ACC112 (cell line): ENCODE results near the gene MPPE1.

Experiments
- H2AFZ ChIP-seq: fragments of 200-600 bp; sonication (generic); one replicate; pipeline ENCODE4 v1.6.0; 2017; ENCODE audit warnings: antibody characterized with exemption, low read length; ENCODE audit not compliant: unreplicated experiment
- H3K27ac ChIP-seq: fragments of 200-600 bp; sonication (generic); 2 replicates; pipeline ENCODE4 v1.5.1; 2014; ENCODE audit warnings: low read depth, mild to moderate bottlenecking, antibody characterized with exemption, low read length, moderate library complexity
- H3K27me3 ChIP-seq: fragments of 200-600 bp; sonication (generic); 2 replicates; pipeline ENCODE4 v1.6.1; 2014; ENCODE audit warnings: mild to moderate bottlenecking, antibody characterized with exemption, low read length, moderate library complexity, mixed read lengths; ENCODE audit not compliant: insufficient read depth
- H3K36me3 ChIP-seq: fragments of 200-600 bp; sonication (generic); 2 replicates; pipeline ENCODE4 v1.6.1; 2016; ENCODE audit warnings: mild to moderate bottlenecking, antibody characterized with exemption, low read length, moderate library complexity, mixed read lengths; ENCODE audit not compliant: insufficient read depth
- H3K4me1 ChIP-seq: fragments of 200-600 bp; sonication (generic); one replicate; pipeline ENCODE4 v1.6.1; 2016; ENCODE audit warnings: low read length, mixed read lengths; ENCODE audit not compliant: insufficient read depth, unreplicated experiment, control insufficient read depth
- H3K4me3 ChIP-seq: fragments of 200-600 bp; sonication (generic); 2 replicates; pipeline ENCODE4 v1.5.1; 2014; ENCODE audit warnings: mild to moderate bottlenecking, low read depth, low read length
- H3K79me2 ChIP-seq: fragments of 200-600 bp; sonication (generic); one replicate; pipeline ENCODE4 v1.6.0; 2016; ENCODE audit warnings: low read length; ENCODE audit not compliant: control insufficient read depth, unreplicated experiment, insufficient read depth

The MPPE1 gene

DNA sequence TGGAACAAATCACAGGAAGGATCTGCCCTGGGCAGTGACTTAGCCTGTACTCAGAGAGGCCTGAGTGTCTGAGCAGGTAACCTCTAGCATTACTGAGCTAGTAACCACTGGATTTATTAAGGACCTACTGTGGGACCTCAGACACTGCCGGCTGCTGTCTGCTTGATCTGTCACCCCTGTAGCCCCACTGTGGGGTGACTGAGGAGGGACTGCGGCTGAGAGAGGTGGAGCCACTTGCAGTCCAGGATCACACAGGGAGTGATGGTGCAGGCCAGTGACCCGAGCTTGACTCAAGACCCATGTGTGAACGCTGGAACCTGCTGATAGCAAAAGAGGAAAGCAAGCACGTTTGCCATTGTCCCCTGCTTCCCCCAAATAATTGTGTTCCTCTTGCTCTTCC lies 41.4 kb downstream of the MPPE1 start:
- Histone ChIP-seq H3K27ac (no peak overlapping the region), H2AFZ (no peak overlapping the region), H3K79me2 (no peaks in the 10 kb centered on the region), H3K4me3 (no peak overlapping the region), H3K27me3 (no peaks in the 10 kb centered on the region), H3K36me3 (no peaks in the 10 kb centered on the region), H3K4me1 (no peaks in the 10 kb centered on the region)

DNA sequence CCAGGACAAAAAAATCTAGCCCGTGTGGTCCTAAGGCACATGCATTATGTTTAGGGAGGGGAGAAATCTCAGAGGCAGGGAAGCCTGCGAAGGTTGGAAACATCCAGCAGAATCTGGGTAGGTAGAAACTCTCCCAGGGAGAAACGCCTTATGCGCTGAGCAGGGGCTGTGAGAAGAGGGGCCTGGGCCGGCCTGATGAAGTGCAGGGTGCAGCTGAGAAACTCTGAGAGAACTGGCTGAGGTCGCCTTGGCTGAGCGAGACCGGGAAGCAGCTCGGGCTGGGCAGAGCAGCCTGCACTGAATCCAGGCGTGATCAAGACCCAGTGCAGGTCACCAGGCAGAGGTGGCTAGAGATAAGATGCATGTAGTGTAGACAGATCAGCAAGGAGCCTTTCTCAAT lies 41.8 kb downstream of the MPPE1 start:
- H3K4me3 ChIP-seq = no peak overlapping the region
- no peak overlapping the region for H3K27ac ChIP-seq
- H3K36me3 ChIP-seq = no peaks in the 10 kb centered on the region
- no peak overlapping the region for H2AFZ ChIP-seq
- no peaks in the 10 kb centered on the region for H3K27me3 ChIP-seq
- H3K4me1 ChIP-seq = no peaks in the 10 kb centered on the region
- H3K79me2 ChIP-seq = no peaks in the 10 kb centered on the region

DNA sequence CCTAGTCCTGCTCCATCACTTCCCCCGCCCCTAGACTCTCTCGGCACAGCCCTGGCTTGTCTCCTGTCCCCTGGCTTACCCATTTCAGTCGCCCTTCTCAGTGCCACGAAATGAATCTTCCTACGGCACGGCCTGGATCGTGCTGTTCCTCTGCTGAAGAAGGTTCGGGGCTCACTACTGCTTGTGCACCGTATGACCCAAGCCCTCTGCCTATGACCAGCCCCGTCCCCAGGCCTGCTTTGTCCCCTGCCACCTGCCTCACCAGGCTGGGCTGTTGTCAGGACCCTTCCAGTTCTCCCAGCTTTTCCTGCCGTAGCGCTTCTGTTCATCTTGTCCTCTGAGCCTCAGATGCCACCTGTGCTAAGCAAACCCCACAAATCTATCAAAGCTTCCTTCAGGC lies 43.0 kb downstream of the MPPE1 start:
- no peaks in the 10 kb centered on the region for H3K79me2 ChIP-seq
- H3K27ac ChIP-seq = no peak overlapping the region
- H3K4me3 ChIP-seq = no peak overlapping the region
- H3K4me1 ChIP-seq = peaks cover 8% of the 10 kb centered on the region
- H2AFZ ChIP-seq = no peak overlapping the region
- H3K27me3 ChIP-seq = no peaks in the 10 kb centered on the region
- H3K36me3 ChIP-seq = no peaks in the 10 kb centered on the region

DNA sequence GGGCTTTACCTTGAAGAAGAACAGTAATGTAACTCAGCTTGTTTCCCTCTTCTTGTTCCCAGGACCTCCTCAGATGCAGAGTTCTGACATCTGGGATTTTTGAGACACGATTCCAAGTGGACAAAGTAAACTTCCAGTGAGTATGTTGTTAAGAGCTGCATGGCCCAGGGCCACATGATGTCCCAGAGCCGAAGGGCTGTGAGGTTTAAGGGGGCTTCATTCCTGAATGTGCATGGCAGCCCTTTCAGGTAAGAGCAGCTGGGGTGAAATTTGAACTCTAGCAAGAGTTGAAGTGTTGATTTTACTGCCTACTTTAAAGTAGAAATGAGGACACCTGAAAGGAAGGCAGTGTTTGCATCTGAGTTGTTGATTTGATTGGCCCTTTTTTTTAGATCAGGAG lies 43.6 kb downstream of the MPPE1 start:
- Histone ChIP-seq H3K27me3 (no peaks in the 10 kb centered on the region), H3K36me3 (no peaks in the 10 kb centered on the region), H3K4me3 (no peak overlapping the region), H3K79me2 (no peaks in the 10 kb centered on the region), H2AFZ (no peak overlapping the region), H3K4me1 (peaks cover 14% of the 10 kb centered on the region), H3K27ac (no peak overlapping the region)

DNA sequence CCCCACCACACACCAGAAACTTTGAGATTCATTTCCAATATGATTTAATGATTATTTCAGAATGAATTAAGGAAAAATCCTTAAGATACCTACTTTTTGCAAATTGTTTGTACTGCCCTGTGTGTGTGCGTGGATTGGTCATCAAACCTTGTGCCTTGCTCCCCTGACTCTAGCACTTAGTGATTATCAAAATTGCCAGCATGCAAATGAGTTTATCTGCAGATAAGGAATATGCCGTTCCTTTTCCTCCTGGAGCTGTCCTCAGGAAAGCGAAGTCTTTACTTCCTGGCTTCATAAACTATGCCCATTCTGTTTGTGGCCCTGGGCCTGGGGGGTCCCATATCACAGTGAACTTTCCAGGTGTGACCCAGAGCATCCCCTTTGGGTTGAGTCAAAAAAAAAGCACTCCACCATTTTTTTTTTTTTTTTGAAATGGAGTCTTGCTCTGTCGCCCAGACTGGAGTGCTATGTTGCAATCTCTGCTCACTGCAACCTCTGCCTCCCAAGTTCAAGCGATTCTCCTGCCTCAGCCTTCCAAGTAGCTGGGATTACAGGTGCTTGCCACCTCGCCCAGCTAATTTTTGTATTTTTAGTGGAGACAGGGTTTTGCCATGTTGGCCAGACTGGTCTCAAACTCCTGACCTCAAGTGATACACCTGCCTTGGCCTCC lies 45.5 kb downstream of the MPPE1 start:
- Histone ChIP-seq H3K4me1 (peaks cover 33% of the 10 kb centered on the region), H2AFZ (no peak overlapping the region), H3K27ac (0 out of 2 replicates have a peak overlapping the region, but pooled peaks have one; percentile 4), H3K4me3 (no peak overlapping the region), H3K27me3 (no peaks in the 10 kb centered on the region), H3K79me2 (no peaks in the 10 kb centered on the region), H3K36me3 (no peaks in the 10 kb centered on the region)

DNA sequence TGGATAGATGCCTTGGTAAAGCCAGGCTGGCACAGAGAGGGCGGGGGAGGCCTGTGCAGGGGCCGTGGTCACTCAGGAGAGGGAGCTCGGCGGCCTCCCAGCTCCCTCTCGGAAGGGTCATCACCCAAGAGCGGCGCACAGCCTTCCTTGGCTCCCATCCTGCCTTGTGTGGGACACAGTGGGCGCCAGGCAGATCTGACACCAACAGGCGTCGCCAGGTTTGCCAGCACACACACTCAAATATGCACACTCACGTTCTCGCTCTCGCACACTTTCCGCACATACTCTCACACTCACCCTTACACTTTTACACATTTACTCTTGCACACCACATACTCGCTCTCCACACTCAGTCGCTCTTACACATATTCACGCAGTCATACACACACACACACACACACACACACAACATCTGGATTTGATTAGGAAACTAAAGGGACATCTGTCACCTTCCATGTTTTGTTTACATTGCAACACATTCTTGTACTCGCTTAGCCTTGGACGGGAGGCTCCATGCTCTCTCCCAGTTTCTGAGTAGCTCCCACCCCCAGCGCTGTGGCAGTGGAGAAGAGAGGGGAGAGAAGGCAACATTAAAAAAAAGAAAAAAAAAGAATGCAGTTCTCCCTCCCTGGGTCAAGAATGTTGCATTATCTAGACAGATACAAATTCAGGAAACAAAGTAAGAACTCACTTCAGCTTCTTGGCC lies 46.4 kb downstream of the MPPE1 start:
- Histone ChIP-seq H3K4me1 (peaks cover 38% of the 10 kb centered on the region), H3K4me3 (no peak overlapping the region), H3K27me3 (no peaks in the 10 kb centered on the region), H3K27ac (0 out of 2 replicates have a peak overlapping the region, but pooled peaks have one; percentile 4), H3K79me2 (no peaks in the 10 kb centered on the region), H2AFZ (no peak overlapping the region), H3K36me3 (no peaks in the 10 kb centered on the region)

DNA sequence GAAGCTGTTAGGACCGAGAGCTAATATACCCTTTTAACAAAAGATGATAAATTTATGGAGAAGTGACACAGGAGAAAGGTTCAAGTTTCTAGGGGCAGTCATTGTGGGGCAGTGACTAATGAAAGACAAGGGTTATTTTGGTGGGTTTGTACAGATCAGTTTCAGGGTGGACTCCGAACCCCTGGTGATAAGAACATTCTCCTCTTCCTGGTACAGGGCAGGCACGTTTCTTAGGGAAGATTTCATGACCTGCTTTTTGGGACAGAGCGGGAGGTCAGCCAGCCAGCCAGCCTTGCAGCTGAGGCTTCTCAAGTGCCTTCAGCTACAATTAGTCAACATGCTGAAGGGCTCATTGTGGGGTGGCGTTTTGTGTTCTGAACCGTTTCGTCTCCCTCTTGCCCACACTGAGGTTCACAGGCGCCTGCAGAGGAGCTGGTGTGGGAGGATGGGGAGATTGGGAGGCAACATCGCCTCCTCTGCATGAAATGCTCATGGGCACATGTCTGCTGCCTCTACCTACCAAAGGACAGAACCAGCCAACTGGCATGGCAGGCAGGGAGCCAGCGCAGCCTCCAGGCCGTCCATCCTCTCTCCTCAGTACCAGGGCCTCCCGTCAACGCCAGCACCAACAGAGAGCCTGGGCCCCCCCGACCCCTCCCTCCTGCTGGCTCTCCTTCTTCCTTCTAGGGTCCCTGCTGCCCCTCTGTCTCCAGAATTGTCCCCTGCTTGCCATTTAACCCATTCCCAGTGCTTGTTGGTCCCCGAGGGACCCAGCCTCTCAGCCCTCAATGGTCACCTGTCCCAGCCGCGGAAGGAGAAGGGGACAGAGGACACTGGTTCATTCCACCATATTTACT lies 47.3 kb downstream of the MPPE1 start:
- peak overlapping the region; percentile 97 for H3K27ac ChIP-seq

DNA sequence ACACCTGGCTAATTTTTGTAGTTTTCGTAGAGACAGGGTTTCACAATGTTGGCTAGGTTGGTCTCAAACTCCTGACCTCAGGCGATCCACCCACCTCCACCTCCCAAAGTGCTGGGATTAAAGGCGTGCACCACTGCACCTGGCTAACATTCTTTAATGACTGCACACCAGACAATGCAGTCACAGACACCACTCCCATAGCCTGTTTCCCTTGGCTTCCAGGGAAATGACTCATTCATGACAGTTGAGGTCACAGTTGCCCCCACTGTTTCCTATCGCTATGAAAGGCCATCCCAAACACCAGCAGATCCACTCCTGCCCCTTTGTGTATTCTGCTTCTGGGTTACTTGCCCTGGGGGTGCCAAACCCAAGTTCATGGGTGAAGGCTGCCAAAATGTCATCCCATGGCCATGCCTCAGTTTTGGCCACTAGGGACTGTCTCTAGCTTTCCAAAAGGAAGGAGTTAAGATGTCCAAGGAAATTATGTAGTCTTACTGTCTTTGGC lies 48.2 kb downstream of the MPPE1 start:
- peaks cover 3% of the 10 kb centered on the region for H3K79me2 ChIP-seq
- no peaks in the 10 kb centered on the region for H3K36me3 ChIP-seq
- H3K4me1 ChIP-seq = peaks cover 54% of the 10 kb centered on the region
- no peaks in the 10 kb centered on the region for H3K27me3 ChIP-seq
- peak overlapping the region; percentile 97 for H3K27ac ChIP-seq
- no peak overlapping the region for H2AFZ ChIP-seq
- peak overlapping the region; percentile 22; the same call in 1 of the 2 replicates for H3K4me3 ChIP-seq

More for the DNA sequence above, 47.3 kb downstream of the MPPE1 start:
- no peak overlapping the region for H2AFZ ChIP-seq
- H3K36me3 ChIP-seq = no peaks in the 10 kb centered on the region
- H3K79me2 ChIP-seq = no peaks in the 10 kb centered on the region
- no peaks in the 10 kb centered on the region for H3K27me3 ChIP-seq
- H3K4me3 ChIP-seq = peak overlapping the region; percentile 22; the same call in 1 of the 2 replicates
- peaks cover 47% of the 10 kb centered on the region for H3K4me1 ChIP-seq

DNA sequence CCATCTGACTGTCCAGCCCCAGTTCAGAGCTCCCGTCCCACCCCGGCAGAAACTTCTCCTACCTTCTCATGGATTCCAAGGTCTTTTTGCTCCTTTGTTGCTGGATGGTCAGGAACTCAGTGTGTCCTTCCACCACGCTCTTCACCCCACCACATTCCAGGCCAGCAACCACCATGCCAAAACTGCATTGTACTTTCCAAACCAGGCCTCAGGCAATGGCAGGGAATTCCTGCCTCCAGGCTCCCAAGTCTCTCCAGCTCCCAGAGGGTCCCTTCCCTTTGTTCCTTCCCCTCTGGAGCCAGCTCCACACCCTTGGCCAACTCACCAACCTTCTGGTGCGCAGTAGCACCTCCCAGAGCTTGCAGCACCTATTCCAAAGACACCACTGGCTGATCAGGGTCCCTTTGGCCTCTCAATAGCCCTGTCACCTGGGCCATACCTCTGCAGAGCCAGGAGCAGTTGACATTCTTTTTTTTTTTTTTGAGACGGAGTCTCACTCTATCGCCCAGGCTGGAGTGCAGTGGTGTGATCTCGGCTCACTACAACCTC lies 48.8 kb downstream of the MPPE1 start:
- H3K36me3 ChIP-seq = no peaks in the 10 kb centered on the region
- H3K4me1 ChIP-seq = peaks cover 54% of the 10 kb centered on the region
- H3K79me2 ChIP-seq = peaks cover 3% of the 10 kb centered on the region
- H3K27me3 ChIP-seq = no peaks in the 10 kb centered on the region
- H2AFZ ChIP-seq = no peak overlapping the region
- H3K4me3 ChIP-seq = peak overlapping the region; percentile 7; the same call in 1 of the 2 replicates
- H3K27ac ChIP-seq = peak overlapping the region; percentile 97

DNA sequence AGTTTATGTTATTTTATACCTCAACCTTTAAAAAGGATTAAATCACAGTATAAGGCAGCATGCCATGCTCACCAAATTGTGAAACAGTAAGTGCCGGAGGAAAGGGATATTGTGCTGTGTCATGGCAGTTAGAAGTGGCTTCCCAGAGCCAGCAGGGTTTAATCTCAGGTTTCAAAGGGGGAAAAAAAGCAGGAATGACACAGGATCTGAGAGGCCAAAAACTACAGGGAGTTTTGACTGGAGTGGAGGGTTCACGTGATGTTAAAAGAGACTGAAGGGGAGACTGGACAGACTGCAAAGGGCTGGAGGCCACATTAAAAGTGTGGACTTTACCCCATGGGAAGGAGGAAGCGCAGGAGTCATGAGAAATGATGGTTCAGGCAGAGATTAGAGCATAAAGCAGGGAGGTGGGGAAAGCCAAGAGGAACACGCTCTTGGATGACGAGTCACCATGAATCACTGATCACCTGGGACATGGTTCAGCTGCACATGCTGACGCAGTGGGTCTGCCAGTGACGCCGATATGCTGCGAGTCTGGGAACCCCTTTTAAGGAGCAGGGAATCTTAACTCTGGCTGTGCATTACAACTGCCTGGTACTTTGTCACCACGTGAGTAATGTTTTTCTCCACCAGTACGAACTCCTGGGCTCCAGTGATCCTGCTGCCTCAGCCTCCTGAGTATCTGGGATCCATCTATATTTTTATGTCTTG lies 50.8 kb downstream of the MPPE1 start:
- Histone ChIP-seq H3K79me2 (peaks cover 22% of the 10 kb centered on the region), H3K27ac (peak overlapping the region; percentile 97), H3K27me3 (no peaks in the 10 kb centered on the region), H3K36me3 (no peaks in the 10 kb centered on the region), H3K4me1 (peaks cover 59% of the 10 kb centered on the region), H2AFZ (no peak overlapping the region), H3K4me3 (peak overlapping the region; percentile 32)
